DOHH2 (cell line): ENCODE measurements around the gene IGSF11.

Source experiments
- EZH2phosphoT487 ChIP-seq: fragments of 200-600 bp; sonication (generic); IDR thresholded peaks from 2 replicates; pipeline ENCODE4 v1.6.1; 2017; ENCODE audit warnings: borderline replicate concordance, mild to moderate bottlenecking, antibody characterized with exemption, low read length, moderate library complexity, mixed read lengths
- TF ChIP-seq, protein P1 (sequence below): fragments of 200-600 bp; sonication (generic); IDR thresholded peaks from one replicate; pipeline ENCODE4 v1.5.1; 2014; ENCODE audit warnings: antibody characterized with exemption, mild to moderate bottlenecking, low read depth, low read length; ENCODE audit not compliant: poor library complexity, severe bottlenecking

DNA sequence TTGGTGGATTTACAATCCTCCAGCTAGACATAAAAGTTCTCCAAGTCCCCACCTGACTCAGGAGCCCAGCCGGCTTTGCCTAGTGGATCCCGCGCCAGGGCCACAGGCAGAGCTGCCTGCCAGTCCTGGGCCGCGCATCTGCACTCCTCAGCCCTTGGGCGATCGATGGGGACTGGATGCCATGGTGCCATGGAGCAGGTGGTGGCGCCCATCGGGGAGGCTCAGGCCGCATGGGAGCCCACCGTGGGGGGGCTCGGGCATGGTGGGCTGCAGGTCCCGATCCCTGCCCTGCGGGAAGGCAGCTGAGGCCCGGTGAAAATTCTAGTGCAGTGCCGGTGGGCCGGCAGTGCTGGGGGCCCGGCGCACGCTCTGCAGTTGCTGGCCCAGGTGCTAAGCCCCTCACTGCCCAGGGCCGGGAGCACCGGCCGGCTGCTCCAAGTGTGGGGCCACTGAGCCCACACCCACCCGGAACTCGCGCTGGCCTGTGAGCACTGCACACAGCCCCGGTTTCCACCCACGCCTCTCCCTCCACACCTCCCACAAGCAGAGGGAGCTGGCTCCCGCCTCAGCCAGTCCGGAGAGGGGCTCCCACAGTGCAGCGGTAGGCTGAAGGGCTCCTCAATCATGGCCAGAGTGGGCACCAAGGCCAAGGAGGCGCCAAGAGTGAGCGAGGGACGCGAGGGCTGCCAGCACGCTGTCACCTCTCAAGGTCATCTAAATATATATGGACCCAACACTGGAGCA lies 38.8 kb upstream of the IGSF11 start:
- TF ChIP-seq, protein P1, sequence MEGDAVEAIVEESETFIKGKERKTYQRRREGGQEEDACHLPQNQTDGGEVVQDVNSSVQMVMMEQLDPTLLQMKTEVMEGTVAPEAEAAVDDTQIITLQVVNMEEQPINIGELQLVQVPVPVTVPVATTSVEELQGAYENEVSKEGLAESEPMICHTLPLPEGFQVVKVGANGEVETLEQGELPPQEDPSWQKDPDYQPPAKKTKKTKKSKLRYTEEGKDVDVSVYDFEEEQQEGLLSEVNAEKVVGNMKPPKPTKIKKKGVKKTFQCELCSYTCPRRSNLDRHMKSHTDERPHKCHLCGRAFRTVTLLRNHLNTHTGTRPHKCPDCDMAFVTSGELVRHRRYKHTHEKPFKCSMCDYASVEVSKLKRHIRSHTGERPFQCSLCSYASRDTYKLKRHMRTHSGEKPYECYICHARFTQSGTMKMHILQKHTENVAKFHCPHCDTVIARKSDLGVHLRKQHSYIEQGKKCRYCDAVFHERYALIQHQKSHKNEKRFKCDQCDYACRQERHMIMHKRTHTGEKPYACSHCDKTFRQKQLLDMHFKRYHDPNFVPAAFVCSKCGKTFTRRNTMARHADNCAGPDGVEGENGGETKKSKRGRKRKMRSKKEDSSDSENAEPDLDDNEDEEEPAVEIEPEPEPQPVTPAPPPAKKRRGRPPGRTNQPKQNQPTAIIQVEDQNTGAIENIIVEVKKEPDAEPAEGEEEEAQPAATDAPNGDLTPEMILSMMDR = no peak
- TF ChIP-seq EZH2phosphoT487 = no peak
